Keratinocyte (primary cell): ENCODE data around the gene PPM1H. TPM values are rescaled to one million over a fixed set of nuclear protein-coding genes. Genes with fewer than 3 reads are reported as not detected.

Source experiments
- DNase-seq: peaks from one replicate; pipeline ENCODE4 v3.0.0-alpha.2; 2011; ENCODE audit warnings: low read depth, missing footprints, low spot score
- FAIRE-seq: peaks from 2 replicates; lab custom pipeline; 2011; peaks lifted over from hg19 to GRCh38; lab: Jason Lieb, UNC
- H2AFZ ChIP-seq: 2 replicates; pipeline ENCODE4 v1.6.0; 2012; ENCODE audit warnings: low read length, control low read depth, inconsistent platforms; ENCODE audit not compliant: control insufficient read depth
- H3K27ac ChIP-seq: 2 replicates; pipeline ENCODE4 v1.5.1; 2011; ENCODE audit warnings: low read length; ENCODE audit not compliant: control insufficient read depth, insufficient read depth
- H3K27me3 ChIP-seq: 3 replicates; pipeline ENCODE4 v1.6.0; 2011; ENCODE audit warnings: low read length; ENCODE audit not compliant: control insufficient read depth, insufficient read depth; ENCODE audit errors: extremely low read depth
- H3K36me3 ChIP-seq, 2 experiments: 2 replicates in 1 of 2; 3 replicates in 1 of 2; pipeline ENCODE4 v1.5.1; 2011; ENCODE audit warnings: low read length in 2 of 2, mild to moderate bottlenecking in 1 of 2; ENCODE audit not compliant: control insufficient read depth in 2 of 2, insufficient read depth in 2 of 2; ENCODE audit errors: extremely low read depth in 1 of 2
- H3K4me1 ChIP-seq: 3 replicates; pipeline ENCODE4 v1.5.1; 2011; ENCODE audit warnings: low read length; ENCODE audit not compliant: control insufficient read depth, insufficient read depth; ENCODE audit errors: extremely low read depth
- H3K4me2 ChIP-seq: 3 replicates; pipeline ENCODE4 v1.6.0; 2011; ENCODE audit warnings: low read depth, low read length; ENCODE audit not compliant: control insufficient read depth, insufficient read depth; ENCODE audit errors: extremely low read depth
- H3K4me3 ChIP-seq, 3 experiments: fragments of 200-600 bp in 1 of 3; sonication (generic) in 1 of 3; 2 replicates in 2 of 3; 3 replicates in 1 of 3; pipeline ENCODE4 v1.5.1; 2011 to 2016; ENCODE audit warnings: low read length in 3 of 3, mild to moderate bottlenecking in 3 of 3, control low read depth in 2 of 3, inconsistent platforms in 1 of 3, low read depth in 1 of 3, mixed read lengths in 1 of 3, mixed run types in 1 of 3, moderate library complexity in 1 of 3; ENCODE audit not compliant: control insufficient read depth in 2 of 3, insufficient read depth in 2 of 3; ENCODE audit errors: extremely low read depth in 1 of 3
- H3K79me2 ChIP-seq: 2 replicates; pipeline ENCODE4 v1.6.0; 2012; ENCODE audit warnings: low read length; ENCODE audit not compliant: control insufficient read depth, insufficient read depth
- H3K9ac ChIP-seq: 3 replicates; pipeline ENCODE4 v1.6.0; 2011; ENCODE audit warnings: low read length; ENCODE audit not compliant: control insufficient read depth, insufficient read depth; ENCODE audit errors: extremely low read depth
- H3K9me1 ChIP-seq: 3 replicates; pipeline ENCODE4 v1.6.0; 2011; ENCODE audit warnings: low read length; ENCODE audit not compliant: control insufficient read depth, insufficient read depth; ENCODE audit errors: extremely low read depth
- H3K9me3 ChIP-seq: 2 replicates; pipeline ENCODE4 v1.5.1; 2012; ENCODE audit warnings: low read depth, low read length; ENCODE audit not compliant: control insufficient read depth
- H4K20me1 ChIP-seq: 3 replicates; pipeline ENCODE4 v1.6.0; 2011; ENCODE audit warnings: low read length; ENCODE audit not compliant: control insufficient read depth, insufficient read depth; ENCODE audit errors: extremely low read depth
- CTCF ChIP-seq, 3 experiments: IDR thresholded peaks in 1 of 3; conservative IDR thresholded peaks in 1 of 3; optimal IDR thresholded peaks in 1 of 3; 2 replicates in 2 of 3; 3 replicates in 1 of 3; pipeline versions ENCODE3 to v1.5.1; 2011; ENCODE audit warnings: low read length in 3 of 3, mild to moderate bottlenecking in 3 of 3, moderate library complexity in 2 of 3, control low read depth in 1 of 3, inconsistent platforms in 1 of 3; ENCODE audit not compliant: insufficient read depth in 2 of 3; ENCODE audit errors: extremely low read depth in 1 of 3
- EZH2 ChIP-seq: IDR thresholded peaks from one replicate; pipeline ENCODE4 v1.6.1; 2012; ENCODE audit warnings: inconsistent platforms, mild to moderate bottlenecking, low read length, moderate library complexity
- dilution Hi-C: fragments of 300-500 bp; cut with MboI; formaldehyde crosslinking; loops from one replicate; pipeline ENCODE4 v1.7.0; 2020; ENCODE audit warnings: low sequenced_read_pairs; ENCODE audit not compliant: extremely low pct_ligation_motif_present
- polyA plus RNA-seq, 5 experiments: library from polyadenylated mRNA; depleted of rRNA in 3 of 5; stranded (reverse) in 3 of 5; stranded (forward) in 1 of 5; unstranded in 1 of 5; fragments of >200 nt; gene quantifications; 1 replicate in 1 of 5; 2 replicates in 3 of 5; 3 replicates in 1 of 5; pipeline versions ENCODE4 v1.2.1 to v1.2.3, GENCODE V29; 2011 to 2012; ENCODE audit warnings: missing spikeins in 2 of 5, low read depth in 1 of 5, low replicate concordance in 1 of 5

Gene PPM1H
- polyA plus RNA-seq, 1 donor (not counting 4 experiments of a cell fraction or from before 2014, with no cell fraction given) = 0.09 TPM

- dilution Hi-C loops = no loop called here
- Histone ChIP-seq H2AFZ (no peak overlapping the region), H3K4me3 (no peak overlapping the region), H3K27ac (no peak overlapping the region), H3K4me2 (no peak overlapping the region), H3K9me1 (no peaks in the 10 kb centered on the region), H3K27me3 (no peaks in the 10 kb centered on the region), H3K9me3 (no peaks in the 10 kb centered on the region), H3K79me2 (no peaks in the 10 kb centered on the region), H3K36me3 (no peaks in the 10 kb centered on the region), H4K20me1 (no peaks in the 10 kb centered on the region), H3K9ac (no peak overlapping the region), H3K4me1 (no peaks in the 10 kb centered on the region)
- no peak for DNase-seq
- FAIRE-seq = no peak
- no peak for TF ChIP-seq EZH2
- no peak for TF ChIP-seq CTCF (optimal IDR thresholded peaks at IDR 0.05 in 1 of 3, IDR thresholded peaks at IDR 0.05 in 1 of 3, conservative IDR thresholded peaks at IDR 0.05 in 1 of 3; ENCODE audit: extremely low read depth in 1 of 3, insufficient read depth in 2 of 3, low read length in 3 of 3)
These were observed 13.2 kb upstream of the PPM1H start for GRCh38 chr12:62948123-62948522.

GRCh38 chr12:62947364-62947763 is 12.4 kb upstream of the PPM1H start:
- Histone ChIP-seq H3K27me3 (no peaks in the 10 kb centered on the region), H3K79me2 (no peaks in the 10 kb centered on the region)
- FAIRE-seq = no peak

More at GRCh38 chr12:62947364-62947763, 12.4 kb upstream of the PPM1H start:
- Histone ChIP-seq H3K4me1 (no peaks in the 10 kb centered on the region), H3K9ac (no peak overlapping the region), H3K36me3 (no peaks in the 10 kb centered on the region), H2AFZ (no peak overlapping the region), H3K4me2 (no peak overlapping the region), H3K9me1 (no peaks in the 10 kb centered on the region), H3K4me3 (no peak overlapping the region), H4K20me1 (no peaks in the 10 kb centered on the region), H3K27ac (no peak overlapping the region), H3K9me3 (no peaks in the 10 kb centered on the region)
- dilution Hi-C loops = no loop called here
- DNase-seq = no peak
- TF ChIP-seq CTCF (optimal IDR thresholded peaks at IDR 0.05 in 1 of 3, IDR thresholded peaks at IDR 0.05 in 1 of 3, conservative IDR thresholded peaks at IDR 0.05 in 1 of 3; ENCODE audit: extremely low read depth in 1 of 3, insufficient read depth in 2 of 3, low read length in 3 of 3) (no peak), EZH2 (no peak)
